ENCODE data around the gene LIMCH1.

GRCh38 chr4:41613386-41613785 lies 75.4 kb downstream of the LIMCH1 start:
- TF ChIP-seq CTCF (IDR thresholded peaks at IDR 0.05; ENCODE audit: low read depth, low read length), result no peak
- no peak for TF ChIP-seq EZH2phosphoT487 (IDR thresholded peaks at IDR 0.05; ENCODE audit: low read depth)
